ENCODE measurements around the gene HMG20B.

The HMG20B gene

GRCh38 chr19:3605361-3605760 lies 32.6 kb downstream of the HMG20B start:
- TF ChIP-seq CTCF (IDR thresholded peaks at IDR 0.05; ENCODE audit: borderline replicate concordance, insufficient read depth, low read depth, low read length): no peak
- no peak overlapping the region for H3K4me3 ChIP-seq (ENCODE audit: low read depth, low read length)

- H3K4me3 ChIP-seq (ENCODE audit: low read depth, low read length): no peak overlapping the region
- no peak for TF ChIP-seq CTCF (IDR thresholded peaks at IDR 0.05; ENCODE audit: borderline replicate concordance, insufficient read depth, low read depth, low read length)
Observed at GRCh38 chr19:3605770-3606169, 33.0 kb downstream of the HMG20B start.

- H3K4me3 ChIP-seq (ENCODE audit: low read depth, low read length): peak overlapping the region; percentile 32
- TF ChIP-seq CTCF (IDR thresholded peaks at IDR 0.05; ENCODE audit: borderline replicate concordance, insufficient read depth, low read depth, low read length): no peak
Observed at GRCh38 chr19:3606174-3606689, 33.5 kb downstream of the HMG20B start.

- no peak for TF ChIP-seq CTCF (IDR thresholded peaks at IDR 0.05; ENCODE audit: borderline replicate concordance, insufficient read depth, low read depth, low read length)
- peak within 1 kb of the TSS; percentile 32 for H3K4me3 ChIP-seq (ENCODE audit: low read depth, low read length)
Observed at GRCh38 chr19:3606690-3607289, 34.0 kb downstream of the HMG20B start, which contains the start of gene TBXA2R. TBXA2R (minus strand) TSS chr19:3606875; CDS start chr19:3600634, 6,241 bp downstream.

- H3K4me3 ChIP-seq (ENCODE audit: low read depth, low read length): no peak overlapping the region
Observed at GRCh38 chr19:3607303-3608078, 34.7 kb downstream of the HMG20B start.

GRCh38 chr19:3608079-3608641 lies 35.4 kb downstream of the HMG20B start:
- TF ChIP-seq CTCF (IDR thresholded peaks at IDR 0.05; ENCODE audit: borderline replicate concordance, insufficient read depth, low read depth, low read length): no peak

More at GRCh38 chr19:3607303-3608078, 34.7 kb downstream of the HMG20B start:
- TF ChIP-seq CTCF (IDR thresholded peaks at IDR 0.05; ENCODE audit: borderline replicate concordance, insufficient read depth, low read depth, low read length): no peak

More at GRCh38 chr19:3608079-3608641, 35.4 kb downstream of the HMG20B start:
- no peak overlapping the region for H3K4me3 ChIP-seq (ENCODE audit: low read depth, low read length)

Data from GM12875 (cell line).